Measurements from ENCODE around the gene MAPRE2.

The MAPRE2 gene

DNA sequence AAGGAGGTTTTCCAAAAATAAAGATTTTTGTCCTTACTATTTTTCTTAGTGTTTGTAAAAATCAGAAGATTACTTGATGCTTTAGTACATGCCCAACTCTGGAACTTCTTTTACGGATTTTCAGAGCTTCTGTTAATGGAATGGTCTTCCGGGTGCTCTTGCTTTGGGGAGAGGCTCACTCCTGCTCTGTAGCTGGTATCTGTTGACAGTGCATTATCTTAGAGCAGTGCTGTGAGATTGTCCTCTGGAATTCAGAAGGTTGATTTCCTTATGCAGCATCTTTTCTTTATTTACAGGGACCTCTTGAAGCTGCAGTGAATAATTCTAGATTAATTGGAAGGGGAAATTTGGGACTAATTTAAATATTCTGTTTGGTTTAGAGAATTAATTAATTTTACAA lies 4.6 kb downstream of the MAPRE2 start:
- peaks cover 5% of the 10 kb centered on the region for H3K9me3 Mint-ChIP-seq
- H3K36me3 Mint-ChIP-seq (ENCODE audit: low read depth), result peaks cover 10% of the 10 kb centered on the region
- H3K4me3 Mint-ChIP-seq, result peak overlapping the region; percentile 99
- H3K4me1 Mint-ChIP-seq, result peaks cover 87% of the 10 kb centered on the region
- peak overlapping the region; percentile 96 for H3K27ac Mint-ChIP-seq
- H3K27me3 Mint-ChIP-seq, result no peaks in the 10 kb centered on the region
- ATAC-seq (no peak), DNase-seq (no peak)

DNA sequence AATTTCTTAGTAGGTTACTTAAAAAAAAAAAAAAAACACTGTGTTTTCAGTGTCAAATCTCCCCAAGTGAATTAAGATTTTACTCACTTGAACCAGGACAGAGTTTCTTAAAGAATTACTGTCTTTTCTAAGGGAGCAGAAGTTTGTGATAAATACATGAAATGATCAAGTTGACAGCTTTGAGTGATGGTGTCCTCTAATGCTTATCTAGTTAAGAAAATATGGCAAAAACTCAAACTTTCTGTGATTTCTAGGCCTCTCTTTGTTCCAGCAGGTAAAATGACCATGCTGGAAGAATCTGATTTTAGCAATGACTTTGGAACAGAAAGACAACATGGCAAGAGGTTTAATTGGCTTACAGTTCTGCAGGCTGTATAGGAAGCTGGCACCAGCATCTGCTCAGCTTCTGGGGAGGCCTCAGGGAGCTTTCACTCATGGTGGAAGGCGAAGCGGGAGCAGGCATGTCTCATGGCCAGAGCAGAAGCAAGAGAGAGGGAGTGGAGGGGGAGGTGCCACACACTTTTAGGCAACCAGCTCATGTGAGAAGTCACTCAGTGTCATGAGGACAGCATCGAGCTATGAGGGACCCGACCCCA lies 6.6 kb downstream of the MAPRE2 start:
- DNase-seq, result no peak
- no peaks in the 10 kb centered on the region for H3K27me3 Mint-ChIP-seq
- peak overlapping the region; percentile 96 for H3K27ac Mint-ChIP-seq
- H3K36me3 Mint-ChIP-seq (ENCODE audit: low read depth), result peaks cover 10% of the 10 kb centered on the region
- no peak overlapping the region for H3K4me3 Mint-ChIP-seq
- H3K4me1 Mint-ChIP-seq, result peaks cover 93% of the 10 kb centered on the region
- H3K9me3 Mint-ChIP-seq, result peaks cover 5% of the 10 kb centered on the region
- ATAC-seq, result no peak

DNA sequence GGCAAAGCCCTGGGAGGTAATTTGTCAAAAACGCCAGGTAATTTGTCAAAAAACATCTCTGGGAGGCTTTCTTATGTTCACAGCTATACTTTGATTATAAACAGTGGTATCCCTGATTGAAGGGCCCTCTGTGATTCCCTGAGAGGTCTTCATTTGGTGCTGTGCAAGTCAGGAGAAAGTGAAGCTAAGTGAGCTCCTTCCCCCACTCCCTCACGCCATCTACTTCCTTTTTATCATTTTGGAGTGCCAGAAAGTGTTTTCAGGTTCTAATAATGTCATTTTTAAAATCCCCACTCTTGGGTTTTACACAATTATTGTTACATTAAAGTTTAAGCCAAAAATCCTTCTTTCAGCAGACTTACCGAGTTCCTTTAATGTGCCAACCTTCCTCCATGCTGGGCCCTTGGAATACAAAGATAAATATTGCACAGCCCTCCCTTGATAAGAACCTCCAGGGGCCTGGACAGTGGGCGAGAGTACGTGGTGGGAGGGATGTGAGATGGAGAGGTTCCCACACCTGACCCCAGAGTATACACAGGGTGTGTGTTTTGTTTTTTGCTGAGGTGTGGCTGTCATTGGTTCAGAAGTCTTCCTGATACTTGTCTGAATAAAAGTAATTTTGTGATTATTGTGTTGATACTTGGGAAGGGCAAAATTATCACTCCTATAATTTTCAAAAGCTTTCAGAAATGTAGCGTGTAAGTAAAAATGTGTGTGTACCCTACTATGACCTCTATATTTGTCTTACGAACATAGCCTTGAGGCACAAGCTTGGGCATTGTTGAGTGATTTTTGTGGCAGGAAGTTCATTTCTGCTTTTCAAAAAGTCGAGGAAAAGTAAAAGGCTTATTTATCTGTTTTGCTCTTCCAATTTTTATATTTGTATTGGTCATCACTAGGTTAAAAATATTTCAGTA lies 8.2 kb downstream of the MAPRE2 start:
- H3K9me3 Mint-ChIP-seq, result peaks cover 9% of the 10 kb centered on the region
- no peak for DNase-seq
- peak overlapping the region; percentile 63 for H3K4me3 Mint-ChIP-seq
- H3K4me1 Mint-ChIP-seq, result peaks cover 89% of the 10 kb centered on the region
- peaks cover 13% of the 10 kb centered on the region for H3K36me3 Mint-ChIP-seq (ENCODE audit: low read depth)
- H3K27me3 Mint-ChIP-seq, result no peaks in the 10 kb centered on the region
- ATAC-seq, result no peak
- H3K27ac Mint-ChIP-seq, result peak overlapping the region; percentile 88

DNA sequence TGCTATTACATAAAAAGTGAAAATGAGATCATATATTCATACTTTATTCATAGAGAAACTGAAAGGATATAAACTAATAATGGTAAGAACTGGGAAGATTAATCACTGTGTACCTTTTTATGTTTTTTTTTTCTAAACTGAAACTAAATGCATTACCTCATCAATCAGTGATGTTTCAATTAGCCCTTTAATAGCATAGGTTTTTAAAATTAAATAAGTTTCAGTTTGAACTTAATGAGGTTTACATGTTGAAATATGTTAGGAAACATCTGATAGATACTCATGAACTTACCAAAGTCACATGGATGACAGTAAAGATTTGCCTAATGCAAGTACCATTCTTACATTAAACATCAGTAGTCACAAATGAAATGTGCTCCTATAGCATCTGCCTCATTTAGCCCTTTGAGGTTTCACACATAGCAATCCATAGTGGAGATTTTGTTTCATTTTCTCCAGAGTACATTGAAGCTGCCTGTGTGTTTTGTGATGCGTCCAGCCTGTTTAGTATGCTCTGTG lies 8.9 kb downstream of the MAPRE2 start:
- Mint-ChIP-seq H3K9me3 (peaks cover 9% of the 10 kb centered on the region), H3K4me1 (peaks cover 83% of the 10 kb centered on the region), H3K27ac (peak overlapping the region; percentile 88), H3K27me3 (no peaks in the 10 kb centered on the region), H3K36me3 (ENCODE audit: low read depth) (peaks cover 15% of the 10 kb centered on the region), H3K4me3 (peak overlapping the region; percentile 63)
- ATAC-seq, result peak; percentile 75
- no peak for DNase-seq

DNA sequence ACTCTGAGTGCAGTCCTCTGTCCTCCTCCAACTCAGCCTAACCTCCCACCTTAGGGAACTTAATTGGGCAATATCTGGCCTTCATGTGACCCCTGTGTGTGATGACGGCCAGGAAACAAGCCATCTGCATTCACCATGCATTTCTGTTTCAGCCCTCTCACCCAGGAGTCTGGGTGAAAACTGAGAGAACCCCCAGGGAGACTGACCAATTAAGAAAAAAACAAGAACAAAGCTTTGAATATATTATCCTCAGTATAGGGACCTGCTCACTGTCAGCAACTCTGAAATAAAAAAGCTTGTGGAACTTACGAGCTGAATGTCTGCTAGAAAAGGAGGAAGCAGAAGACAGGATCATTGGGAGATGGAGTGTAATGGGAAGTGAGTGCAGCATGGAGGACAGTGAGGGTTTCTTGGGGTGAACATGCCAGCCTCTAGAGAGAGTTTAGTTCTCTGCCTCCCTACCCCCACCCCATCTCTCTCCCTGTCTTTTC lies 9.5 kb downstream of the MAPRE2 start:
- ATAC-seq (no peak), DNase-seq (no peak)
- H3K9me3 Mint-ChIP-seq, result peaks cover 9% of the 10 kb centered on the region
- no peaks in the 10 kb centered on the region for H3K27me3 Mint-ChIP-seq
- peaks cover 78% of the 10 kb centered on the region for H3K4me1 Mint-ChIP-seq
- H3K27ac Mint-ChIP-seq, result peak overlapping the region; percentile 52
- H3K4me3 Mint-ChIP-seq, result peak overlapping the region; percentile 42
- H3K36me3 Mint-ChIP-seq (ENCODE audit: low read depth), result peaks cover 17% of the 10 kb centered on the region

DNA sequence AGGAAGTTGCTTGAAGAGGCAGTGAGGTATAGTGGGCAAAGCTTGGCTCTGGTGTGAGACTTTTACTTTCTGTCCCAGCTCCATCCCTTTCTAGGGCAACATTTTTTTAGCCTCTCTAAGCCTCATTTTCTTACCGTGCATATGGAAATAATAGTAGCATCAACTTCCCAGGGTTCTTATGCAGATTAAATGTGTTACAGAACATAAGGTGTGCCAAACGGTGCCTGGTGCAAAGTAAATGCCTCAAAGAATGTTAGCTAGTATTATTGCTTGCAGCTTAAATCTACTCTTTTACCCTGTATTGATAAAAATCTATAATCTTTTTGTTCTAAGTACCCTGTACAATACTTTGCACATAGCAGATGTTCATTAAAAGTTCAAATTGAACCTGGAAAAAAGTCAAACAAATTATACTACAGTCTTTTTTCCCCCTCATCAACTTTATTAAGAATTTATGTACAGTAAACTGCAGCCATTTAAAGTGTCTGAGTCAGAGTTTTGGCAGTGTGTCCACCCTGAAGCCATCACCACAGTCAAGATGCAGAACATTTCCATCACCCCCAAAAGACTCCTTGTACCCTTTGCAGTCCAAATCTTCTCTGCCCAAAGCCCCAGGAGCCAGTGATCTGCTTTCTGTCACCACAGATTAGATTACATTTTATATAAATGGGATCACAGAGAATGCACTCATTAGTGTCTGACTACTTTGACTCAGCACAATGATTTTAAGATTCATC lies 10.6 kb downstream of the MAPRE2 start:
- DNase-seq, result no peak
- peaks cover 71% of the 10 kb centered on the region for H3K4me1 Mint-ChIP-seq
- no peak overlapping the region for H3K4me3 Mint-ChIP-seq
- H3K9me3 Mint-ChIP-seq, result peaks cover 9% of the 10 kb centered on the region
- H3K27me3 Mint-ChIP-seq, result no peaks in the 10 kb centered on the region
- ATAC-seq, result no peak
- peak overlapping the region; percentile 14 for H3K27ac Mint-ChIP-seq
- H3K36me3 Mint-ChIP-seq (ENCODE audit: low read depth), result peaks cover 17% of the 10 kb centered on the region

DNA sequence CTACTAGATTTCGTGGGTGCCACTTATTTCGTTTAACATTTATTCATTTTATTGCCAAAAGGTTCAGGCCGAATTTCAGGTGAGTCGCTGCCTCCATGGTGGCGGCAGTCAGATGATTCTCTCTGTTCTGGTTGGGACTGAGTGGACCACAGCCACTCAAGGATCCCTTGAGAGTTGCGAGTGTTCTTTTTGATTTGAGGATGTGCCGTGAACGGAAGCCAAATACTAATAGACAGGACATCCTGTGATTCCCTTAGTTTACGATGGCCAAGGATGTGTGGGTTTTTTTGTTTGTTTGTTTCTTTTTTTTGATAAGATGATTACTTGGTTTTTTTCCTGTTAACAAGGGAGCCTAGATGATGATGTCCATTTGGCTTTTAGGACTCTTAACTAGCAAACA lies 13.2 kb downstream of the MAPRE2 start:
- Mint-ChIP-seq H3K4me3 (no peak overlapping the region), H3K36me3 (ENCODE audit: low read depth) (peaks cover 12% of the 10 kb centered on the region), H3K27me3 (no peaks in the 10 kb centered on the region), H3K27ac (no peak overlapping the region), H3K4me1 (peaks cover 66% of the 10 kb centered on the region), H3K9me3 (peaks cover 4% of the 10 kb centered on the region)
- ATAC-seq (no peak), DNase-seq (no peak)

DNA sequence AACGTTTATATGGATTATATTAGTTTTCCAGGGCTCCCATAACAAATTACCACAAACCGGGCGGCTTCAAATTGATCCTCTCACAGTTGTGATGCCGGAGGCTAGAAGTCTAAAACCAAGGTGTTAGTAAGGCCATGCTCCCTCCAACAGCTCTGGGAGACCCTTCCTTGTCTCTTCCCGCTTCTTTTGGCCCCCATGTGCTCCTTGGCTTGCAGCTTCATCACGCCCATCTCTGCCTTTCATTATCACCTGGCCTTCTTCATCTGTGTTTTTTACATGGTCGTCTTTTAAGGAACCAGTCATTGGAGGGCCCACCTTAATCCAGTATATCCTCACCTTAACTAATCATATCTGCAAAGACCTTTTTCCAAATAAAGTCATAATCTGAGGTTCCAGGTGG lies 13.9 kb downstream of the MAPRE2 start:
- DNase-seq (no peak), ATAC-seq (no peak)
- Mint-ChIP-seq H3K4me1 (peaks cover 66% of the 10 kb centered on the region), H3K27ac (no peak overlapping the region), H3K9me3 (peaks cover 4% of the 10 kb centered on the region), H3K36me3 (ENCODE audit: low read depth) (peaks cover 12% of the 10 kb centered on the region), H3K4me3 (no peak overlapping the region), H3K27me3 (no peaks in the 10 kb centered on the region)

DNA sequence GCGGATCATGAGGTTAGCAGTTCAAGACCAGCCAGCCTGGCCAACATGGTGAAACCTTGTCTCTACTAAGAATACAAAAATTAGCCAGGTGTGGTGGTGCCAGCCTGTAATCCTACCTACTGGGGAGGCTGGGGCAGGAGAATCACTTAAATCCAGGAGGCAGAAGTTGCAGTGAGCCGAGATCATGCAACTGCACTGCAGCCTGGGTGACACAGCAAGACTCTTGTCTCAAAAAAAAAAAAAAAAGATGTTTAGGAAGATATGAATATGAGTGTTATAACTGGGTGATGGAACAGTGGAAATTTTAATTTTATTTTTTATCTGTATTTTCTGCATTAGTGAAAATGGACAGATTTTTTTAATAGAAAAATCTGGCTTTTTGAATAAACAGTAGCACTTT lies 14.5 kb downstream of the MAPRE2 start:
- H3K36me3 Mint-ChIP-seq (ENCODE audit: low read depth), result peaks cover 12% of the 10 kb centered on the region
- no peak overlapping the region for H3K4me3 Mint-ChIP-seq
- DNase-seq (no peak), ATAC-seq (no peak)
- H3K9me3 Mint-ChIP-seq, result peaks cover 4% of the 10 kb centered on the region
- H3K4me1 Mint-ChIP-seq, result peaks cover 63% of the 10 kb centered on the region
- no peak overlapping the region for H3K27ac Mint-ChIP-seq
- H3K27me3 Mint-ChIP-seq, result no peaks in the 10 kb centered on the region

DNA sequence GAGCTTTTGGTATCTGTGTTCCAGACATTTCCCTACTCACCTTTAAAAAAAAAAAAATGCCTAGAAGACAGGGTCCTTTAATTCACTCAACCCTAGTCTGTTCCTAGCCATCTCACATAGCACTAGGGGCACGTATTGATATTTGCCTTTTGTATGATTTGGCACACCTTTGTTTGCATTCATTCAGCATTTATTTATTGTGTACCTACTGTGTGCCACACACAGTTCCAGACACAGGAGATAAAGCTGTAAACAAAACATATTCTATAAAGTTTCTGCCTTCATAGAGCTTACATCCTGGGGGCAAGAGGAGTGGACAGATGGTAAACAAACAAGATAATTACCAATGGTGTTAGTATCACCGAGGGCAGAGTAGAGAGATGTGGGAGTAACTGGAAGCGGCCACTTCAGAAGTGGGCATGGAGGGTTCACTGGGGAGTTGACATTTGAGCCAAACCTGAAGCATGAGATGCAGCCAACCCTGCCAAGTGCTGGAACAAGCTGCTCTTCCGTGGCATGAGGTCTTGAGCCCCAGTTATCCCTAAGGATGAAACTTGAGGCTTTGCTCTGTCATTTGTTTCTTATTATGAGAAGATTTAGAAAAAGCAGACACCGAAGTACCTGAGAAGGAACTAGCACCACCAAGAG lies 18.2 kb downstream of the MAPRE2 start:
- Mint-ChIP-seq H3K9me3 (no peaks in the 10 kb centered on the region), H3K4me3 (no peak overlapping the region), H3K36me3 (ENCODE audit: low read depth) (peaks cover 4% of the 10 kb centered on the region), H3K27me3 (no peaks in the 10 kb centered on the region), H3K27ac (no peak overlapping the region), H3K4me1 (peaks cover 40% of the 10 kb centered on the region)
- ATAC-seq (no peak), DNase-seq (no peak)

DNA sequence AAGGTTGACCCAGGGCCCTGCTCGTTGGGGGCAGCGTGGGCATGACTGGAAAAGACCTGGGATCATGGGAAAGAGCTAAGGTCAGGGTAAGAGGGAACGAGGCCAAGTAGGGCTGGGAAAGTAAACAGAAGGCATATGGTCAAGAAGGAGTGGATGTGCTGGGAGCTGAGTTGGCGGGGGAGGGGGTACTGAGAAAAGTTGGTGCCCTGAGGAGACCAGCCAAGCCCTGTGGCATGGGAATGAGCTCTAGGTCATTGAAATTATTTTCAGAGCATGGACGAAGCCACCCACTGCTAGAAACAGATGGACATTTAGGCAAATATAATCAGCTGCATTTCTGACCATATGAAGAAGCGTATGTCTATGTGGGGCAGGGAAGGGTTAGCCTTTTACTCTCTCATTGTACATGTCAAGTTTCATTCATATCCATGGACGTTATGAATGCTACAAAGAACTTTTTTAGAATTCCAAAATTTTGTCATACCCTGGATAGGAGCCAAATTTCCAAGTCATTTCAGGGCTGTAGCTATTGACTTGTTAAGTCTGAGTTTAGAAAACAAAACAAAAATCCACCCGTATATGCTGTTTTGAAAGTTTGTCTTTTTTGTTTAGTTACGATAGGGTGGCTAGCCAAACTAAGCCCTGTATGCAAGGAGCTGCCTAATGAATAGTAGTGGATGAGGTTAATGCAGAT lies 19.1 kb downstream of the MAPRE2 start:
- Mint-ChIP-seq H3K4me1 (peaks cover 37% of the 10 kb centered on the region), H3K9me3 (no peaks in the 10 kb centered on the region), H3K27ac (no peak overlapping the region), H3K4me3 (no peak overlapping the region), H3K27me3 (no peaks in the 10 kb centered on the region), H3K36me3 (ENCODE audit: low read depth) (peaks cover under 1% of the 10 kb centered on the region)
- ATAC-seq (no peak), DNase-seq (no peak)

DNA sequence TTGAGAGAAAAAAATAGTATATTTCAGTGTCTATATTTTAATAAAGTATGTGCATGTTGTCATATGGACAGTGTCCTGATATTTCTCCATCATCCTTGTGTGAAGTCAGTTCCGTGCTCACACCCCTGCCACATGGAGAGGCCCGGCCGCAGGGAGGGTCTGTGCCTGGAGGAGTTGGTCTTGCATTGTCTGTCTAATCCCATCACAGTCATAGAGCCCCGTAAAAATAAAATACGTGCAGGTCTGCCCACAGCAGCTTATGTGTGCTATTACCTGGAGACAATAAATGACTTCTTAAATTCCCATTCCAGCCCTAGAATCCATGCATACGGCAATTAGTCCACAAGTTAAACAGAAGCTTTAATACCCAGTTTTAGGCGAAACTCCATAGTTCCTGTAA lies 20.1 kb downstream of the MAPRE2 start:
- DNase-seq, result no peak
- no peak for ATAC-seq
- H3K27me3 Mint-ChIP-seq, result no peaks in the 10 kb centered on the region
- no peaks in the 10 kb centered on the region for H3K9me3 Mint-ChIP-seq
- H3K4me1 Mint-ChIP-seq, result peaks cover 41% of the 10 kb centered on the region
- H3K4me3 Mint-ChIP-seq, result no peak overlapping the region
- peaks cover 4% of the 10 kb centered on the region for H3K36me3 Mint-ChIP-seq (ENCODE audit: low read depth)
- no peak overlapping the region for H3K27ac Mint-ChIP-seq

DNA sequence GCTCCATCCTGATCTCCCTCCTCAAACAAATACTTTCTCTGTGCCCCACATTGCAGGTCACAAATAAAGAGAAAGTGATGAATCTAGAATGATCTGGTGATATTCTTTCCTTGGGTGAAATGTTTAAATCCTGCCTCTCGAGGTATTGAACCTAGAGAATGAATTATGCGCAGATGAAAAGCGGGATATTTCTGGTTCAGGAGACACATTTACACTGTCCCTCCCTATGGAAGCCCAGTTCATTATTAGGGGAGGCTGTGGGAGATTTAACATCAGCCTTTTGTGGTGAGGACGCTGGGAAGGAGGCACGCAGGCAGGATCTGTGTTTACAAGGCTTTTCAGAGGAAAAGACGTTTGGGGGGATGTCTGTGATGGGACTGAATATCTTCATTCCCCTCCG lies 20.6 kb downstream of the MAPRE2 start:
- Mint-ChIP-seq H3K4me1 (peaks cover 42% of the 10 kb centered on the region), H3K9me3 (no peaks in the 10 kb centered on the region), H3K36me3 (ENCODE audit: low read depth) (peaks cover 4% of the 10 kb centered on the region), H3K27ac (no peak overlapping the region), H3K27me3 (no peaks in the 10 kb centered on the region), H3K4me3 (no peak overlapping the region)
- ATAC-seq (no peak), DNase-seq (no peak)

DNA sequence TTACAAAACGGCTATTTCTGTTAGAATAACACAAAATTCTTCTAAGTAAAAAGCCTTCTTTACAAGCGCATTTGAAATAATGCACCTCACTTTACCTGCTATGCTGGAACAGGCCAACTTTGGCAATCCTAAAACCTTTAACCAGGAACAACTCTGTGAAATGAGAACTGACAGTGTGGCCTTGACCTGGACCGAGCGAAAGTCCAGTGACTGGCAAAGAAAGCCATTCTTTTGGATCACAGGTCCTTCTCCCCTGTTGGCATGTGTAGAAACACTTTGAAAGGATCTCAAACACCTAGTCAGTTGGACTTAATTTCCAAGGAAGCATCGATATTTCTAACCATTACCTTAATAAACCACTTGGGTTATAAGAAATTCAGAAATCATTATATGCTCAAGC lies 21.2 kb downstream of the MAPRE2 start:
- ATAC-seq (no peak), DNase-seq (no peak)
- Mint-ChIP-seq H3K4me3 (no peak overlapping the region), H3K4me1 (peaks cover 44% of the 10 kb centered on the region), H3K27ac (no peak overlapping the region), H3K36me3 (ENCODE audit: low read depth) (peaks cover 4% of the 10 kb centered on the region), H3K27me3 (no peaks in the 10 kb centered on the region), H3K9me3 (no peaks in the 10 kb centered on the region)
